ENCODE measurements around the gene RPL36AL.
"Not testable (repeated sequence)": the region's sequence is repeated elsewhere in the genome, so short reads cannot be mapped to it uniquely, and the experiment has no call there.

RPL36AL gene

GRCh38 chr14:49636866-49637265 is 16.4 kb upstream of the RPL36AL start:
- no peaks in the 10 kb centered on the region for H3K27me3 ChIP-seq (ENCODE audit: insufficient read depth, low read length)
- peaks cover 86% of the 10 kb centered on the region for H3K79me2 ChIP-seq (ENCODE audit: control insufficient read depth, insufficient read depth, low read length, unreplicated experiment)
- H2AFZ ChIP-seq (ENCODE audit: low read length, unreplicated experiment): no peak overlapping the region
- no peak overlapping the region for H3K4me3 ChIP-seq (ENCODE audit: low read depth, low read length)
- no peak overlapping the region for H3K27ac ChIP-seq (ENCODE audit: low read depth, low read length)
- peaks cover 22% of the 10 kb centered on the region for H3K36me3 ChIP-seq (ENCODE audit: insufficient read depth, low read length)
- H3K4me1 ChIP-seq (ENCODE audit: control insufficient read depth, insufficient read depth, low read length, unreplicated experiment): peaks cover 17% of the 10 kb centered on the region

- Histone ChIP-seq H3K4me1 (ENCODE audit: control insufficient read depth, insufficient read depth, low read length, unreplicated experiment) (peaks cover 14% of the 10 kb centered on the region), H3K27ac (ENCODE audit: low read depth, low read length) (peak within 1 kb of the TSS; percentile 79), H3K4me3 (ENCODE audit: low read depth, low read length) (peak within 1 kb of the TSS; percentile 99), H2AFZ (ENCODE audit: low read length, unreplicated experiment) (peak within 1 kb of the TSS; percentile 76), H3K36me3 (ENCODE audit: insufficient read depth, low read length) (peaks cover 18% of the 10 kb centered on the region), H3K27me3 (ENCODE audit: insufficient read depth, low read length) (no peaks in the 10 kb centered on the region), H3K79me2 (ENCODE audit: control insufficient read depth, insufficient read depth, low read length, unreplicated experiment) (peaks cover 83% of the 10 kb centered on the region)
These were observed 14.3 kb upstream of the RPL36AL start, which contains the start of gene DNAAF2 for GRCh38 chr14:49634547-49635334. DNAAF2 (minus strand) TSS chr14:49635244; CDS start chr14:49635149, 95 bp downstream.

- Histone ChIP-seq H2AFZ (ENCODE audit: low read length, unreplicated experiment) (peak overlapping the region; percentile 76), H3K4me1 (ENCODE audit: control insufficient read depth, insufficient read depth, low read length, unreplicated experiment) (peaks cover 14% of the 10 kb centered on the region), H3K27me3 (ENCODE audit: insufficient read depth, low read length) (no peaks in the 10 kb centered on the region), H3K27ac (ENCODE audit: low read depth, low read length) (peak overlapping the region; percentile 79), H3K4me3 (ENCODE audit: low read depth, low read length) (peak overlapping the region; percentile 99), H3K36me3 (ENCODE audit: insufficient read depth, low read length) (peaks cover 14% of the 10 kb centered on the region), H3K79me2 (ENCODE audit: control insufficient read depth, insufficient read depth, low read length, unreplicated experiment) (peaks cover 82% of the 10 kb centered on the region)
These were observed 13.5 kb upstream of the RPL36AL start for GRCh38 chr14:49633640-49634546.

- peaks cover 20% of the 10 kb centered on the region for H3K4me1 ChIP-seq (ENCODE audit: control insufficient read depth, insufficient read depth, low read length, unreplicated experiment)
These were observed 3.8 kb upstream of the RPL36AL start for GRCh38 chr14:49623941-49624839.

GRCh38 chr14:49623387-49623786 is 3.0 kb upstream of the RPL36AL start:
- peak overlapping the region; percentile 84 for H3K4me3 ChIP-seq (ENCODE audit: low read depth, low read length)
- H3K27me3 ChIP-seq (ENCODE audit: insufficient read depth, low read length): no peaks in the 10 kb centered on the region
- H3K4me1 ChIP-seq (ENCODE audit: control insufficient read depth, insufficient read depth, low read length, unreplicated experiment): peaks cover 22% of the 10 kb centered on the region
- H2AFZ ChIP-seq (ENCODE audit: low read length, unreplicated experiment): no peak overlapping the region
- peaks cover 12% of the 10 kb centered on the region; the same call in 1 of the 2 replicates for H3K36me3 ChIP-seq (ENCODE audit: insufficient read depth, low read length)
- peak overlapping the region; percentile 28; the same call in 1 of the 2 replicates for H3K27ac ChIP-seq (ENCODE audit: low read depth, low read length)
- H3K79me2 ChIP-seq (ENCODE audit: control insufficient read depth, insufficient read depth, low read length, unreplicated experiment): peaks cover 68% of the 10 kb centered on the region

More at GRCh38 chr14:49623941-49624839, 3.8 kb upstream of the RPL36AL start:
- Histone ChIP-seq H3K36me3 (ENCODE audit: insufficient read depth, low read length) (0 out of 2 replicates have a peak, but pooled peaks cover 11% of the 10 kb centered on the region), H3K27me3 (ENCODE audit: insufficient read depth, low read length) (no peaks in the 10 kb centered on the region), H3K4me3 (ENCODE audit: low read depth, low read length) (peak overlapping the region; percentile 84), H2AFZ (ENCODE audit: low read length, unreplicated experiment) (no peak overlapping the region), H3K27ac (ENCODE audit: low read depth, low read length) (peak overlapping the region; percentile 5; the same call in 1 of the 2 replicates), H3K79me2 (ENCODE audit: control insufficient read depth, insufficient read depth, low read length, unreplicated experiment) (peaks cover 64% of the 10 kb centered on the region)

- Histone ChIP-seq H3K27ac (ENCODE audit: low read depth, low read length) (no peak overlapping the region), H3K36me3 (ENCODE audit: insufficient read depth, low read length) (peaks cover 17% of the 10 kb centered on the region; the same call in 1 of the 2 replicates), H2AFZ (ENCODE audit: low read length, unreplicated experiment) (no peak overlapping the region), H3K4me3 (ENCODE audit: low read depth, low read length) (peak overlapping the region; percentile 84), H3K27me3 (ENCODE audit: insufficient read depth, low read length) (no peaks in the 10 kb centered on the region), H3K79me2 (ENCODE audit: control insufficient read depth, insufficient read depth, low read length, unreplicated experiment) (peaks cover 75% of the 10 kb centered on the region), H3K4me1 (ENCODE audit: control insufficient read depth, insufficient read depth, low read length, unreplicated experiment) (peaks cover 35% of the 10 kb centered on the region)
These were observed 1.7 kb upstream of the RPL36AL start for GRCh38 chr14:49622022-49622607.

- Histone ChIP-seq H3K27me3 (ENCODE audit: insufficient read depth, low read length) (no peaks in the 10 kb centered on the region), H3K27ac (ENCODE audit: low read depth, low read length) (peak overlapping the region; percentile 90; the same call in 1 of the 2 replicates), H3K79me2 (ENCODE audit: control insufficient read depth, insufficient read depth, low read length, unreplicated experiment) (peaks cover 73% of the 10 kb centered on the region), H3K4me3 (ENCODE audit: low read depth, low read length) (peak overlapping the region; percentile 84), H3K36me3 (ENCODE audit: insufficient read depth, low read length) (peaks cover 14% of the 10 kb centered on the region; the same call in 1 of the 2 replicates), H2AFZ (ENCODE audit: low read length, unreplicated experiment) (no peak overlapping the region), H3K4me1 (ENCODE audit: control insufficient read depth, insufficient read depth, low read length, unreplicated experiment) (peaks cover 35% of the 10 kb centered on the region)
These were observed 872 bp upstream of the RPL36AL start for GRCh38 chr14:49621114-49621881.

GRCh38 chr14:49619730-49620129 is 696 bp downstream of the RPL36AL start:
- Histone ChIP-seq H3K36me3 (ENCODE audit: insufficient read depth, low read length) (peaks cover 12% of the 10 kb centered on the region; the same call in 1 of the 2 replicates), H3K4me1 (ENCODE audit: control insufficient read depth, insufficient read depth, low read length, unreplicated experiment) (peaks cover 31% of the 10 kb centered on the region), H3K27me3 (ENCODE audit: insufficient read depth, low read length) (no peaks in the 10 kb centered on the region), H3K79me2 (ENCODE audit: control insufficient read depth, insufficient read depth, low read length, unreplicated experiment) (peaks cover 68% of the 10 kb centered on the region), H2AFZ (ENCODE audit: low read length, unreplicated experiment) (no peak overlapping the region), H3K4me3 (ENCODE audit: low read depth, low read length) (peak overlapping the region; percentile 84), H3K27ac (ENCODE audit: low read depth, low read length) (peak overlapping the region; percentile 90)

GRCh38 chr14:49619273-49619672 is 1.2 kb downstream of the RPL36AL start:
- H3K27me3 ChIP-seq (ENCODE audit: insufficient read depth, low read length); H2AFZ ChIP-seq (ENCODE audit: low read length, unreplicated experiment); H3K27ac ChIP-seq (ENCODE audit: low read depth, low read length): not testable (repeated sequence)
- Histone ChIP-seq H3K79me2 (ENCODE audit: control insufficient read depth, insufficient read depth, low read length, unreplicated experiment) (peaks cover 65% of the 10 kb centered on the region), H3K4me3 (ENCODE audit: low read depth, low read length) (peak overlapping the region; percentile 84), H3K36me3 (ENCODE audit: insufficient read depth, low read length) (peaks cover 12% of the 10 kb centered on the region; the same call in 1 of the 2 replicates), H3K4me1 (ENCODE audit: control insufficient read depth, insufficient read depth, low read length, unreplicated experiment) (peaks cover 28% of the 10 kb centered on the region)

Measured in ACC112 (cell line).